Measurements from ENCODE around the gene BAZ2B. TPM values are rescaled to one million over a fixed set of nuclear protein-coding genes. Genes with fewer than 3 reads are reported as not detected.

The BAZ2B gene
- total RNA-seq, 1 experiment from 2014 or later: 34.9 TPM

GRCh38 chr2:159573846-159574606 is 42.3 kb downstream of the BAZ2B start:
- no peaks in the 10 kb centered on the region for H4K20me1 ChIP-seq (ENCODE audit: insufficient read depth)
- no peaks in the 10 kb centered on the region for H3F3A ChIP-seq (ENCODE audit: insufficient read depth, low read depth)
- H3K79me2 ChIP-seq (ENCODE audit: low read depth): no peaks in the 10 kb centered on the region
- H3K9me3 ChIP-seq (ENCODE audit: insufficient read depth, low read depth): no peaks in the 10 kb centered on the region
- ChIA-PET POLR2A (ENCODE audit: unreplicated experiment) (no interaction called here), CTCF (no interaction called here)
- H3K36me3 ChIP-seq (ENCODE audit: low read depth): no peaks in the 10 kb centered on the region
- no peak overlapping the region for H3K4me2 ChIP-seq
- no peak overlapping the region for H3K4me3 ChIP-seq
- intact Hi-C loops (cut with micrococcal nuclease; ENCODE audit: unreplicated experiment): no loop called here
- no peaks in the 10 kb centered on the region for H3K4me1 ChIP-seq (replicated peaks; ENCODE audit: insufficient read depth)
- no peaks in the 10 kb centered on the region for H3K27me3 ChIP-seq (ENCODE audit: insufficient read depth, low read depth)
- no TSS peak for BruUV-seq (replicated peaks)
- H3K9me2 ChIP-seq (ENCODE audit: insufficient read depth): no peaks in the 10 kb centered on the region
- no peak for DNase-seq
- no peak for TF ChIP-seq EZH2 (IDR thresholded peaks at IDR 0.05; ENCODE audit: low read depth)
- TF ChIP-seq CTCF (conservative IDR thresholded peaks at IDR 0.05): no peak
- H3K27ac ChIP-seq: no peak overlapping the region
- H2AFZ ChIP-seq: no peak overlapping the region

DNA sequence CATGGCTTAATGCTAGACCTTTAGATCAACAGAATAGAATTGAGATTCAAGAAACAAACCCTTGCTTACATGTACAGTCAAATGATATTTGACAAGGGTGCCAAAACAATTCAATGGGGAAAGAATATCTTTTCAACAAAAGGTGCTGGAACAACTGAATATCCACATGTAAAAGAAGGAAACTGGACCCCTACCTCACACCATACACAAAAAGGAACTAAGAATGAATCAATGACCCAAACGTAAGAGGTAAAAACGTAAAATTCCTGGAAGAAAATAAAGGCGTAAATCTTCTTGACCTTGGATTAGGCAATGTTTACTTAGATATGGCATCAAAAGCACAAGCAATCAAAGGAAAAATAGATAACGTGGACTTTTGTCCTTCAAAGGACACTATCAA is 43.1 kb downstream of the BAZ2B start:
- H3K27me3 ChIP-seq (ENCODE audit: insufficient read depth, low read depth): no peaks in the 10 kb centered on the region
- no peaks in the 10 kb centered on the region for H3K9me3 ChIP-seq (ENCODE audit: insufficient read depth, low read depth)
- no peaks in the 10 kb centered on the region for H3K9me2 ChIP-seq (ENCODE audit: insufficient read depth)
- no peaks in the 10 kb centered on the region for H3F3A ChIP-seq (ENCODE audit: insufficient read depth, low read depth)
- DNase-seq: no peak
- H3K4me3 ChIP-seq: no peak overlapping the region
- BruUV-seq (replicated peaks): no TSS peak
- H4K20me1 ChIP-seq (ENCODE audit: insufficient read depth): no peaks in the 10 kb centered on the region
- no peak overlapping the region for H3K27ac ChIP-seq
- no peaks in the 10 kb centered on the region for H3K79me2 ChIP-seq (ENCODE audit: low read depth)
- no peak for TF ChIP-seq CTCF (conservative IDR thresholded peaks at IDR 0.05)
- TF ChIP-seq EZH2 (IDR thresholded peaks at IDR 0.05; ENCODE audit: low read depth): no peak
- POLR2A ChIA-PET (ENCODE audit: unreplicated experiment): no interaction called here
- H3K4me2 ChIP-seq: no peak overlapping the region
- CTCF ChIA-PET: no interaction called here
- intact Hi-C loops (cut with micrococcal nuclease; ENCODE audit: unreplicated experiment): no loop called here
- no peaks in the 10 kb centered on the region for H3K4me1 ChIP-seq (replicated peaks; ENCODE audit: insufficient read depth)
- H3K36me3 ChIP-seq (ENCODE audit: low read depth): no peaks in the 10 kb centered on the region
- H2AFZ ChIP-seq: no peak overlapping the region

GRCh38 chr2:159572459-159572858 is 43.9 kb downstream of the BAZ2B start:
- Histone ChIP-seq H3K4me3 (no peak overlapping the region), H4K20me1 (ENCODE audit: insufficient read depth) (no peaks in the 10 kb centered on the region), H3K4me2 (no peak overlapping the region), H2AFZ (no peak overlapping the region), H3K27me3 (ENCODE audit: insufficient read depth, low read depth) (no peaks in the 10 kb centered on the region), H3K9me2 (ENCODE audit: insufficient read depth) (no peaks in the 10 kb centered on the region), H3K9me3 (ENCODE audit: insufficient read depth, low read depth) (no peaks in the 10 kb centered on the region), H3K79me2 (ENCODE audit: low read depth) (no peaks in the 10 kb centered on the region), H3K27ac (no peak overlapping the region), H3K36me3 (ENCODE audit: low read depth) (no peaks in the 10 kb centered on the region), H3K4me1 (replicated peaks; ENCODE audit: insufficient read depth) (no peaks in the 10 kb centered on the region), H3F3A (ENCODE audit: insufficient read depth, low read depth) (no peaks in the 10 kb centered on the region)
- no TSS peak for BruUV-seq (replicated peaks)
- ChIA-PET CTCF (no interaction called here), POLR2A (ENCODE audit: unreplicated experiment) (no interaction called here)
- DNase-seq: no peak
- intact Hi-C loops (cut with micrococcal nuclease; ENCODE audit: unreplicated experiment): no loop called here
- TF ChIP-seq EZH2 (IDR thresholded peaks at IDR 0.05; ENCODE audit: low read depth) (no peak), CTCF (conservative IDR thresholded peaks at IDR 0.05) (no peak)

All from PC-9 (cell line).